Stimulated activated memory B cell treated with anti-CD40 and anti-IgM and Interleukin-4, amounts not matched to agents 10 μg/mL and 1 μg/mL and 100 μg/mL, for 72 hours (primary cell): ENCODE results near the gene NXPH1.

ENCODE experiments used
- ATAC-seq: fragments of 150-1000 bp; cut with Tn5 transposase; 2 replicates; pipeline ENCODE4 v1.10.0; 2021
- H3K27ac Mint-ChIP-seq: one replicate; pipeline ENCODE4 v1.8.0; 2022; ENCODE audit warnings: mild to moderate bottlenecking, mixed read lengths
- H3K27me3 Mint-ChIP-seq: one replicate; pipeline ENCODE4 v1.8.0; 2022; ENCODE audit warnings: mixed read lengths
- H3K36me3 Mint-ChIP-seq: one replicate; pipeline ENCODE4 v1.8.0; 2022; ENCODE audit warnings: mixed read lengths
- H3K4me1 Mint-ChIP-seq: one replicate; pipeline ENCODE4 v1.8.0; 2022; ENCODE audit warnings: mixed read lengths
- H3K4me3 Mint-ChIP-seq: one replicate; pipeline ENCODE4 v1.8.0; 2022; ENCODE audit warnings: mild to moderate bottlenecking, moderate library complexity, mixed read lengths
- H3K9me3 Mint-ChIP-seq: one replicate; pipeline ENCODE4 v1.8.0; 2022; ENCODE audit warnings: mixed read lengths

Gene NXPH1

GRCh38 chr7:8423057-8423456, 10.4 kb upstream of the NXPH1 start:
- no peaks in the 10 kb centered on the region for H3K27me3 Mint-ChIP-seq
- H3K9me3 Mint-ChIP-seq = no peaks in the 10 kb centered on the region
- no peak for ATAC-seq

GRCh38 chr7:8425223-8425622, 8.2 kb upstream of the NXPH1 start:
- Mint-ChIP-seq H3K9me3 (no peaks in the 10 kb centered on the region), H3K4me1 (no peaks in the 10 kb centered on the region)

More at GRCh38 chr7:8423057-8423456, 10.4 kb upstream of the NXPH1 start:
- no peaks in the 10 kb centered on the region for H3K4me1 Mint-ChIP-seq
- H3K27ac Mint-ChIP-seq = no peak overlapping the region
- no peak overlapping the region for H3K4me3 Mint-ChIP-seq
- H3K36me3 Mint-ChIP-seq = no peaks in the 10 kb centered on the region

GRCh38 chr7:8430643-8431042, 2.8 kb upstream of the NXPH1 start:
- no peak for ATAC-seq
- no peaks in the 10 kb centered on the region for H3K9me3 Mint-ChIP-seq
- peaks cover 18% of the 10 kb centered on the region for H3K4me1 Mint-ChIP-seq
- peaks cover 6% of the 10 kb centered on the region for H3K36me3 Mint-ChIP-seq
- H3K27me3 Mint-ChIP-seq = peaks cover 37% of the 10 kb centered on the region
- no peak overlapping the region for H3K4me3 Mint-ChIP-seq
- no peak overlapping the region for H3K27ac Mint-ChIP-seq

More at GRCh38 chr7:8425223-8425622, 8.2 kb upstream of the NXPH1 start:
- ATAC-seq = no peak
- Mint-ChIP-seq H3K27ac (no peak overlapping the region), H3K36me3 (no peaks in the 10 kb centered on the region), H3K27me3 (no peaks in the 10 kb centered on the region), H3K4me3 (no peak overlapping the region)

GRCh38 chr7:8434290-8435002, 1.0 kb downstream of the NXPH1 start:
- peaks cover 6% of the 10 kb centered on the region for H3K36me3 Mint-ChIP-seq
- ATAC-seq = no peak

GRCh38 chr7:8435095-8435494, 1.7 kb downstream of the NXPH1 start:
- no peak overlapping the region for H3K4me3 Mint-ChIP-seq

More at GRCh38 chr7:8434290-8435002, 1.0 kb downstream of the NXPH1 start:
- Mint-ChIP-seq H3K4me3 (peak overlapping the region; percentile 27), H3K4me1 (peaks cover 28% of the 10 kb centered on the region), H3K9me3 (no peaks in the 10 kb centered on the region), H3K27me3 (peaks cover 57% of the 10 kb centered on the region), H3K27ac (no peak overlapping the region)

GRCh38 chr7:8435590-8436545, 2.5 kb downstream of the NXPH1 start:
- no peak overlapping the region for H3K27ac Mint-ChIP-seq
- H3K4me3 Mint-ChIP-seq = no peak overlapping the region
- peaks cover 6% of the 10 kb centered on the region for H3K36me3 Mint-ChIP-seq
- peaks cover 28% of the 10 kb centered on the region for H3K4me1 Mint-ChIP-seq
- H3K27me3 Mint-ChIP-seq = peaks cover 71% of the 10 kb centered on the region
- no peak for ATAC-seq
- H3K9me3 Mint-ChIP-seq = no peaks in the 10 kb centered on the region

More at GRCh38 chr7:8435095-8435494, 1.7 kb downstream of the NXPH1 start:
- Mint-ChIP-seq H3K4me1 (peaks cover 28% of the 10 kb centered on the region), H3K27ac (no peak overlapping the region), H3K9me3 (no peaks in the 10 kb centered on the region), H3K36me3 (peaks cover 6% of the 10 kb centered on the region), H3K27me3 (peaks cover 63% of the 10 kb centered on the region)
- ATAC-seq = no peak

GRCh38 chr7:8436965-8437364, 3.6 kb downstream of the NXPH1 start:
- ATAC-seq = peak; percentile 42
- H3K27me3 Mint-ChIP-seq = peaks cover 80% of the 10 kb centered on the region
- H3K9me3 Mint-ChIP-seq = no peaks in the 10 kb centered on the region
- H3K36me3 Mint-ChIP-seq = peaks cover 6% of the 10 kb centered on the region
- H3K4me1 Mint-ChIP-seq = peaks cover 28% of the 10 kb centered on the region
- H3K4me3 Mint-ChIP-seq = peak overlapping the region; percentile 12
- no peak overlapping the region for H3K27ac Mint-ChIP-seq

- peaks cover 28% of the 10 kb centered on the region for H3K4me1 Mint-ChIP-seq
- ATAC-seq = no peak
- peaks cover 6% of the 10 kb centered on the region for H3K36me3 Mint-ChIP-seq
- H3K27ac Mint-ChIP-seq = no peak overlapping the region
- no peak overlapping the region for H3K4me3 Mint-ChIP-seq
- no peaks in the 10 kb centered on the region for H3K9me3 Mint-ChIP-seq
- H3K27me3 Mint-ChIP-seq = peaks cover 80% of the 10 kb centered on the region
Measured at GRCh38 chr7:8437606-8438005, 4.2 kb downstream of the NXPH1 start.

GRCh38 chr7:8440670-8441069, 7.3 kb downstream of the NXPH1 start:
- H3K27ac Mint-ChIP-seq = no peak overlapping the region
- no peaks in the 10 kb centered on the region for H3K36me3 Mint-ChIP-seq
- H3K4me1 Mint-ChIP-seq = peaks cover 22% of the 10 kb centered on the region
- no peak for ATAC-seq
- H3K9me3 Mint-ChIP-seq = peaks cover 8% of the 10 kb centered on the region
- H3K27me3 Mint-ChIP-seq = peaks cover 75% of the 10 kb centered on the region
- H3K4me3 Mint-ChIP-seq = no peak overlapping the region

GRCh38 chr7:8441106-8441965, 7.9 kb downstream of the NXPH1 start:
- Mint-ChIP-seq H3K9me3 (peaks cover 8% of the 10 kb centered on the region), H3K4me1 (peaks cover 21% of the 10 kb centered on the region), H3K4me3 (no peak overlapping the region), H3K27me3 (peaks cover 71% of the 10 kb centered on the region), H3K27ac (no peak overlapping the region), H3K36me3 (no peaks in the 10 kb centered on the region)
- ATAC-seq = no peak

- no peaks in the 10 kb centered on the region for H3K36me3 Mint-ChIP-seq
- no peak overlapping the region for H3K27ac Mint-ChIP-seq
- H3K4me3 Mint-ChIP-seq = no peak overlapping the region
- peaks cover 8% of the 10 kb centered on the region for H3K9me3 Mint-ChIP-seq
- H3K4me1 Mint-ChIP-seq = peaks cover 12% of the 10 kb centered on the region
- peaks cover 71% of the 10 kb centered on the region for H3K27me3 Mint-ChIP-seq
- ATAC-seq = no peak
Measured at GRCh38 chr7:8442051-8442813, 8.8 kb downstream of the NXPH1 start.

GRCh38 chr7:8442814-8443304, 9.4 kb downstream of the NXPH1 start:
- Mint-ChIP-seq H3K27me3 (peaks cover 68% of the 10 kb centered on the region), H3K27ac (no peak overlapping the region), H3K9me3 (peaks cover 8% of the 10 kb centered on the region), H3K4me1 (peaks cover 12% of the 10 kb centered on the region), H3K4me3 (no peak overlapping the region), H3K36me3 (no peaks in the 10 kb centered on the region)
- no peak for ATAC-seq

- Mint-ChIP-seq H3K9me3 (peaks cover 8% of the 10 kb centered on the region), H3K27me3 (peaks cover 68% of the 10 kb centered on the region), H3K36me3 (no peaks in the 10 kb centered on the region), H3K27ac (no peak overlapping the region), H3K4me3 (no peak overlapping the region), H3K4me1 (peaks cover 12% of the 10 kb centered on the region)
- no peak for ATAC-seq
Measured at GRCh38 chr7:8443576-8444467, 10.4 kb downstream of the NXPH1 start.
